Stomach (tissue), 9 donors: ENCODE results near the gene TMEM217. TPM values are rescaled to one million over a fixed set of nuclear protein-coding genes. Genes with fewer than 3 reads are reported as not detected.

Experiments
- DNase-seq, 2 donors: peaks; one replicate each; pipeline versions ENCODE4 v3.0.0 to v3.0.0-alpha.2; 2013 to 2019
- H3K27ac ChIP-seq, 5 donors: fragments of 200-600 bp in 4 of 5; sonication (generic) in 4 of 5; one replicate each; pipeline ENCODE4 v1.5.1; 2013 to 2019; ENCODE audit warnings: mild to moderate bottlenecking in 1 of 5, moderate library complexity in 1 of 5
- H3K27me3 ChIP-seq, 3 donors: fragments of 200-600 bp; sonication (generic); one replicate each; pipeline ENCODE4 v1.5.1; 2017 to 2019; ENCODE audit warnings: mixed run types in 1 of 3
- H3K36me3 ChIP-seq, 4 donors: fragments of 200-600 bp; sonication (generic); 1 replicate in 3 of 4; 2 replicates in 1 of 4; pipeline ENCODE4 v1.5.1; 2016 to 2019
- H3K4me1 ChIP-seq, 4 donors: fragments of 200-600 bp; sonication (generic); one replicate each; pipeline ENCODE4 v1.5.1; 2016 to 2019
- H3K4me3 ChIP-seq, 4 donors: fragments of 200-600 bp; sonication (generic) in 3 of 4; one replicate each; pipeline ENCODE4 v1.5.1; 2016 to 2019; ENCODE audit warnings: mild to moderate bottlenecking in 1 of 4
- H3K9me3 ChIP-seq, 4 donors: fragments of 200-600 bp; sonication (generic); one replicate each; pipeline ENCODE4 v1.5.1; 2016 to 2019
- CTCF ChIP-seq, 7 experiments: fragments of 450-650 bp in 4 of 7; fragments of 200-600 bp in 3 of 7; sonication (generic) in 3 of 7; IDR thresholded peaks; one replicate each; pipeline ENCODE4 v1.5.1; 2016 to 2019; ENCODE audit warnings: antibody characterized with exemption in 7 of 7, control low read depth in 2 of 7, mild to moderate bottlenecking in 1 of 7
- EP300 ChIP-seq: sonication (generic); formaldehyde crosslinking; IDR thresholded peaks from one replicate; pipeline ENCODE4 v1.6.1; 2017; ENCODE audit warnings: antibody characterized with exemption
- POLR2A ChIP-seq, 4 donors: fragments of 450-650 bp; IDR thresholded peaks; one replicate each; pipeline ENCODE4 v1.6.1; 2016; ENCODE audit warnings: antibody characterized with exemption in 4 of 4, control low read depth in 2 of 4, mild to moderate bottlenecking in 1 of 4, moderate library complexity in 1 of 4
- POLR2AphosphoS5 ChIP-seq, 3 donors: sonication (generic); formaldehyde crosslinking; IDR thresholded peaks; one replicate each; pipeline ENCODE4 v1.6.1; 2016; ENCODE audit warnings: antibody characterized with exemption in 3 of 3
- WGBS, 5 donors: extraction: QIAGEN DNeasy Blood & Tissue Kit in 3 of 5; methylation state at CpG; one replicate each; pipeline versions ENCODE4 v1.1.5 to v1.1.7; 2013 to 2018; 5-methylcytosine and 5-hydroxymethylcytosine counted together
- intact Hi-C: fragments of 100-400 bp; cut with DNase I; formaldehyde crosslinking; loops from one replicate; pipeline ENCODE4 v1.15.1; 2023; ENCODE audit warnings: low total_unique reads
- polyA plus RNA-seq, 3 donors: library from polyadenylated mRNA; stranded (reverse); fragments of 200-250 nt; gene quantifications; one replicate each; pipeline ENCODE4 v1.2.3, GENCODE V29; 2013
- total RNA-seq, 5 donors: library from RNA; depleted of rRNA; stranded (reverse); fragments of >200 nt; gene quantifications; one replicate each; pipeline versions ENCODE4 v1.1.0 to v1.2.3, GENCODE V29; 2014 to 2016
- donor health status: healthy with polysubstance abuse.
- donor health status: Bipolar disorder and iron deficiency.
- donor health status: healthy.

TMEM217 gene
- total and polyA plus RNA-seq, 8 donors, result 0.60 to 1.2 (median 0.87) TPM; not detected in 5

GRCh38 chr6:37277001-37277409 lies 19.1 kb upstream of the TMEM217 start:
- Histone ChIP-seq H3K4me1 (peaks cover 0 to 54% (median 11%) of the 10 kb centered on the region in 4 donors), H3K27ac (no peak overlapping the region), H3K4me3 (no peak overlapping the region), H3K36me3 (peaks cover 0 to 28% (median 20%) of the 10 kb centered on the region in 4 donors), H3K27me3 (no peaks in the 10 kb centered on the region), H3K9me3 (no peaks in the 10 kb centered on the region)
- WGBS, 5 donors, result 75 to 90% (median 85%) methylated on average over 6 of the region's 6 CpGs
- intact Hi-C loops, result no loop called here
- TF ChIP-seq CTCF (IDR thresholded peaks at IDR 0.05) (no peak), POLR2AphosphoS5 (IDR thresholded peaks at IDR 0.05) (no peak), EP300 (no peak)
- DNase-seq, result peak in 1 of 2 donors; percentile 33

- Histone ChIP-seq H3K36me3 (peaks cover 0 to 30% (median 23%) of the 10 kb centered on the region in 4 donors), H3K4me3 (no peak overlapping the region), H3K9me3 (no peaks in the 10 kb centered on the region), H3K27ac (no peak overlapping the region), H3K4me1 (peaks cover 0 to 43% (median 6%) of the 10 kb centered on the region in 4 donors), H3K27me3 (no peaks in the 10 kb centered on the region)
- 70 to 89% (median 75%) methylated on average over 1 of the region's 1 CpG for WGBS, 5 donors
- no peak for TF ChIP-seq CTCF (IDR thresholded peaks at IDR 0.05)
- TF ChIP-seq POLR2AphosphoS5 (IDR thresholded peaks at IDR 0.05), result no peak
- no peak for TF ChIP-seq EP300
- TF ChIP-seq POLR2A (IDR thresholded peaks at IDR 0.05), result no peak
- intact Hi-C loops, result no loop called here
- DNase-seq, result no peak
These were observed 17.4 kb upstream of the TMEM217 start for GRCh38 chr6:37275350-37275749.

DNA sequence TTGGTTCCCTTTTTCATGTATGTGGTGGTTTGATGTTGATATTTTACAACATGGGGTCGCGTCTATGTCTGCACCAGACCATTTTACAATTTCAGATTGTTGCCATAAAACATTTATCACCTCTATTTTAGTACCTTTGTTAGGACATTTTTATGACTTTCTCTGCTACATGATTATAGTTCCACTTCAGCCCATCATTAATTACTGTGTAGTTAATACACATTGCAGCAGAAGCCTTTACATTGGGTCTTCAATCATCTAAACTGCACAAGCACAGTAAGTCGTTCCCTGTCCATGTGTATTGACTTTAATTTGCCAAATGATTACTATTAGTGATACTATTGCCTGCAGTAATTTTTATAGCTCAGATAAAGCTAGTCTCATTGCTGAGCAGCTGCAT lies 15.7 kb upstream of the TMEM217 start:
- 60 to 75% (median 68%) methylated on average over 3 of the region's 3 CpGs for WGBS, 5 donors
- intact Hi-C loops, result no loop called here
- H3K9me3 ChIP-seq, result no peaks in the 10 kb centered on the region

GRCh38 chr6:37272834-37273566 lies 15.1 kb upstream of the TMEM217 start:
- 69 to 84% (median 78%) methylated on average over 8 of the region's 8 CpGs for WGBS, 5 donors
- H3K4me1 ChIP-seq, result peaks cover 0 to 24% (median 6%) of the 10 kb centered on the region in 4 donors
- no peak for DNase-seq
- H3K9me3 ChIP-seq, result no peaks in the 10 kb centered on the region
- TF ChIP-seq POLR2A (IDR thresholded peaks at IDR 0.05) (no peak), CTCF (IDR thresholded peaks at IDR 0.05) (no peak), EP300 (no peak), POLR2AphosphoS5 (IDR thresholded peaks at IDR 0.05) (no peak)
- H3K27ac ChIP-seq, result no peak overlapping the region
- H3K27me3 ChIP-seq, result no peaks in the 10 kb centered on the region
- no peak overlapping the region for H3K4me3 ChIP-seq
- intact Hi-C loops, result no loop called here
- H3K36me3 ChIP-seq, result peaks cover 0 to 35% (median 25%) of the 10 kb centered on the region in 4 donors

More for the DNA sequence above, 15.7 kb upstream of the TMEM217 start:
- TF ChIP-seq CTCF (IDR thresholded peaks at IDR 0.05) (no peak), POLR2AphosphoS5 (IDR thresholded peaks at IDR 0.05) (no peak), EP300 (no peak), POLR2A (IDR thresholded peaks at IDR 0.05) (no peak)
- Histone ChIP-seq H3K36me3 (peaks cover 0 to 35% (median 25%) of the 10 kb centered on the region in 4 donors), H3K4me3 (no peak overlapping the region), H3K4me1 (peaks cover 0 to 30% (median 6%) of the 10 kb centered on the region in 4 donors), H3K27ac (no peak overlapping the region), H3K27me3 (no peaks in the 10 kb centered on the region)
- DNase-seq, result no peak
